ENCODE measurements around the gene LMF1. TPM values are rescaled to one million over a fixed set of nuclear protein-coding genes. Genes with fewer than 3 reads are reported as not detected.

LMF1 gene
- total RNA-seq, 1 donor from 2014 or later = 26.0 TPM

DNA sequence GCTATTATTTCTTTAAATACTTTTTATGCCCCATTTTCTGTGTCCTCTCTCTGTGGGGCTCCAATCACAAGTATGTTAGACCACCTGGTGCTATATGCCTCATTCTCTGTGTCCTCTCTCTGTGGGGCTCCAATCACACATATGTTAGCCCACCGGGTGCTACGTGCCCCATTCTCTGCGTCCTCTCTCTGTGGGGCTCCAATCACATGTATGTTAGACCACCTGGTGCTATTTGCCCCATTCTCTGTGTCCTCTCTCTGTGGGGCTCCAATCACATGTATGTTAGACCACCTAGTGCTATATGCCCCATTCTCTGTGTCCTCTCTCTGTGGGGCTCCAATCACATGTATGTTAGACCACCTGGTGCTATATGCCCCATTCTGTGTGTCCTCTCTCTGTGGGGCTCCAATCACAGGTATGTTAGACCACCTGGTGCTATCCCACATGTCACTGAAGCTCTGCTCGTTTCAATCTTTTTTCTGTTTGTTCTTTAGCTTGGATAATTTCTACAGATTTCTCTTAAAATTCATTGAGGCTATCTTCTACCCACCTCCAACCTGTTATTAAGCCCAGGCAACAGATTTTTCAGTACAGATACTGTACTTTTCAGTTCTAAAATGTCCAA is 28.2 kb downstream of the LMF1 start:
- TF ChIP-seq POLR2A (IDR thresholded peaks at IDR 0.05) (no peak), POLR2AphosphoS5 (IDR thresholded peaks at IDR 0.05; ENCODE audit: insufficient read depth in 1 of 2, low read depth in 1 of 2) (no peak)
- TF ChIP-seq, protein P1, sequence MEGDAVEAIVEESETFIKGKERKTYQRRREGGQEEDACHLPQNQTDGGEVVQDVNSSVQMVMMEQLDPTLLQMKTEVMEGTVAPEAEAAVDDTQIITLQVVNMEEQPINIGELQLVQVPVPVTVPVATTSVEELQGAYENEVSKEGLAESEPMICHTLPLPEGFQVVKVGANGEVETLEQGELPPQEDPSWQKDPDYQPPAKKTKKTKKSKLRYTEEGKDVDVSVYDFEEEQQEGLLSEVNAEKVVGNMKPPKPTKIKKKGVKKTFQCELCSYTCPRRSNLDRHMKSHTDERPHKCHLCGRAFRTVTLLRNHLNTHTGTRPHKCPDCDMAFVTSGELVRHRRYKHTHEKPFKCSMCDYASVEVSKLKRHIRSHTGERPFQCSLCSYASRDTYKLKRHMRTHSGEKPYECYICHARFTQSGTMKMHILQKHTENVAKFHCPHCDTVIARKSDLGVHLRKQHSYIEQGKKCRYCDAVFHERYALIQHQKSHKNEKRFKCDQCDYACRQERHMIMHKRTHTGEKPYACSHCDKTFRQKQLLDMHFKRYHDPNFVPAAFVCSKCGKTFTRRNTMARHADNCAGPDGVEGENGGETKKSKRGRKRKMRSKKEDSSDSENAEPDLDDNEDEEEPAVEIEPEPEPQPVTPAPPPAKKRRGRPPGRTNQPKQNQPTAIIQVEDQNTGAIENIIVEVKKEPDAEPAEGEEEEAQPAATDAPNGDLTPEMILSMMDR (IDR thresholded peaks at IDR 0.05) = no peak
- Histone ChIP-seq H3K4me1 (no peaks in the 10 kb centered on the region), H3K36me3 (peaks cover 0 to 5% of the 10 kb centered on the region in 2 donors), H3K4me3 (no peak overlapping the region), H3K9me3 (no peaks in the 10 kb centered on the region), H3K27ac (no peak overlapping the region), H3K27me3 (no peaks in the 10 kb centered on the region)
- intact Hi-C loops (cut with DNase I) = no loop called here
- no peak for DNase-seq (ENCODE audit: extremely low spot score in 2 of 2)

DNA sequence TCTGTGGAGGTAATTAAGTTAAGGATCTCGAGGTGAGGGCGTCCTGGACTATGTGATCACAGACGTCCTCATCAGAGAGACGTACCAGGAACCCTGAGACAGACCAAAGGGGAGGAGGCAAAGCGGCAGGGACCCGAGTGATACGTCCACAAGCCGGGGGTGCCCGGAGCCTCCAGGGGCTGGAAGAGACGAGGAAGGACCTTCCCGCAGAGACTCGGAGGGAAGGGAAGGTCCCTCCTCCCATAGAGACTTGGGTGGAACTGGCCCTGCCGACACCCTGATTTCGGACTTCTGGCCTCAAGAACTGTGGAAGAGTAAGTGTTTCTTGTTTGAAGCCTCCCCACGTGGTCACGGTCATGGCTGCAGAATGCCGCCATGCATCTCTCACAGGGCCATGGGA is 30.8 kb downstream of the LMF1 start:
- Histone ChIP-seq H3K9me3 (no peaks in the 10 kb centered on the region), H3K36me3 (no peaks in the 10 kb centered on the region), H3K27ac (no peak overlapping the region), H3K4me3 (no peak overlapping the region), H3K4me1 (no peaks in the 10 kb centered on the region), H3K27me3 (no peaks in the 10 kb centered on the region)
- DNase-seq (ENCODE audit: extremely low spot score in 2 of 2) = no peak
- TF ChIP-seq POLR2AphosphoS5 (IDR thresholded peaks at IDR 0.05; ENCODE audit: insufficient read depth in 1 of 2, low read depth in 1 of 2) = no peak
- intact Hi-C loops (cut with DNase I) = no loop called here

DNA sequence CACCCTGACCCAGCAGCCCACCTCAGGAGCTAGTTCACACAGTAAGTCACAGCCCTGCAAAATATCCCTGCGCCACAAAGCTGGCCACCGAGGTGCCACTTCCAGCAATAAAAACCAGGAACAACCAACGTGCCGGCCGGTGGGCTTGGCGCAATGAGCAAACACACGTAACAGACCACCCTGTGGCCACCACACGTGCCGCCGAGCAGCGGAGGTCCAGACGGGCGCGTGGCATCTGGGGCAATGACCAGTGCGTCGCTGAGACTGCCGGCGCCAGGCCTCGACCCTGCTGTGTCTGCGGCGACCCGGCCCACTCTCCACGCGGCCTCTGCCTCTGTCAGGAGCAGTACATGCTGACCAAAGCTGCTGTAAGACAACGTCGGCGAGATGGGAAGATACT is 31.5 kb downstream of the LMF1 start:
- no peak overlapping the region for H3K4me3 ChIP-seq
- H3K4me1 ChIP-seq = no peaks in the 10 kb centered on the region
- no peaks in the 10 kb centered on the region for H3K9me3 ChIP-seq
- no peaks in the 10 kb centered on the region for H3K36me3 ChIP-seq
- DNase-seq (ENCODE audit: extremely low spot score in 2 of 2) = no peak
- intact Hi-C loops (cut with DNase I) = no loop called here
- TF ChIP-seq, protein P1 (IDR thresholded peaks at IDR 0.05) = no peak
- TF ChIP-seq POLR2AphosphoS5 (IDR thresholded peaks at IDR 0.05; ENCODE audit: insufficient read depth in 1 of 2, low read depth in 1 of 2) = no peak
- TF ChIP-seq POLR2A (IDR thresholded peaks at IDR 0.05) = no peak
- H3K27me3 ChIP-seq = no peaks in the 10 kb centered on the region
- H3K27ac ChIP-seq = no peak overlapping the region

DNA sequence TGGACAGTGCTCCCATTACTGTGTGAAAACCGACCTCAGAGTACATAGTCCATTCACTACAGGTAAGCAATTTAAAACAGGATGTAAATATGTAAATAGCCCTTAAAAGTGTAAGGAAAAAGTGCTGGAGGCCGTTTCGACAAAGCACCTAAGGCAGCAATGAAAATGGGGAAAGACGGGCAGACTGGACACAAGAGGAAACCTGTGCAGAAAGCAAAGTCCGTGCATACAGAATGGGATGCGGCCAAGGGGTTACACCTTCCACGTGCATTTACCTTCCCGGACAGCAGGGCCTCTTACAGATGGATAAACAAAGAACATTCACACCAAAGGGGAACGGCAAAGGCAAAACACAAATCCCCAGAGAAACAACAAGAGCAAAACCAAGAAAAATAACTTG is 32.0 kb downstream of the LMF1 start:
- DNase-seq (ENCODE audit: extremely low spot score in 2 of 2) = no peak
- Histone ChIP-seq H3K27ac (no peak overlapping the region), H3K9me3 (no peaks in the 10 kb centered on the region), H3K4me1 (no peaks in the 10 kb centered on the region), H3K4me3 (no peak overlapping the region), H3K27me3 (no peaks in the 10 kb centered on the region), H3K36me3 (peaks cover 0 to 1% of the 10 kb centered on the region in 2 donors)
- TF ChIP-seq, protein P1 (IDR thresholded peaks at IDR 0.05) = no peak
- no peak for TF ChIP-seq POLR2AphosphoS5 (IDR thresholded peaks at IDR 0.05; ENCODE audit: insufficient read depth in 1 of 2, low read depth in 1 of 2)
- no peak for TF ChIP-seq POLR2A (IDR thresholded peaks at IDR 0.05)
- intact Hi-C loops (cut with DNase I) = no loop called here

DNA sequence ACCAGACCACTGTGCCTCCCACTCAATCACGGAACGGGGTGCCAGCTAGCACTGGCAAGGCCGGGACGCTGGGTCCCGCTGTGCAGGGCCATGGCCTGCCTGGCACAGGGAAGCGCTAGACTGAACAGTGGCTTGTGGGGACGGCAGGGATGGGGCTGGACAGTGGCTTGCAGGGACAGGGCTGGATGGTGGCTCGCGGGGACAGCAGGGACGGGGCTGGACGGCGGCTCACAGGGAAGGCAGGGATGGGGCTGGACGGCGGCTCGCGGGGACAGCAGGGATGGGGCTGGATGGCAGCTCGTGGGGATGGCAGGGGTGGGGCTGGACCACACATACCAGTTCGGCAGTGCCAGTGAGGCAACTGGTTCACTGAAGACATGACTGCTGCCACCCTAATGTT is 32.6 kb downstream of the LMF1 start:
- Histone ChIP-seq H3K27me3 (no peaks in the 10 kb centered on the region), H3K4me3 (no peak overlapping the region), H3K4me1 (no peaks in the 10 kb centered on the region), H3K9me3 (no peaks in the 10 kb centered on the region), H3K27ac (no peak overlapping the region), H3K36me3 (peaks cover 0 to 6% of the 10 kb centered on the region in 2 donors)
- TF ChIP-seq, protein P1 (IDR thresholded peaks at IDR 0.05) = no peak
- no peak for TF ChIP-seq POLR2A (IDR thresholded peaks at IDR 0.05)
- TF ChIP-seq POLR2AphosphoS5 (IDR thresholded peaks at IDR 0.05; ENCODE audit: insufficient read depth in 1 of 2, low read depth in 1 of 2) = no peak
- DNase-seq (ENCODE audit: extremely low spot score in 2 of 2) = no peak
- intact Hi-C loops (cut with DNase I) = no loop called here

Data from vagina (tissue), 2 donors.